K562 (cell line): ENCODE data around the gene OTOGL. TPM values are rescaled to one million over a fixed set of nuclear protein-coding genes. Genes with fewer than 3 reads are reported as not detected.

Source experiments
- ATAC-seq: fragments of 200-7000 bp; cut with Tn5 transposase; 3 replicates; pipeline ENCODE4 v1.9.1; 2020; ENCODE audit warnings: moderate library complexity
- BruUV-seq: library from RNA; stranded (reverse); fragments of 400-500 nt; replicated peaks from 2 replicates; lab custom pipeline; 2021; lab: Mats Ljungman, UMichigan
- CTCF ChIA-PET: fragments of 300-600 bp; formaldehyde crosslinking; extraction: SDS; loops from one replicate; lab custom pipeline; 2021; ENCODE audit warnings: low intra/inter-chr PET ratio; lab: Yijun Ruan, JAX
- POLR2A ChIA-PET: fragments of 300-600, 350-650 bp; sonication (Branson Sonifier 250); formaldehyde crosslinking; extraction: SDS; loops from one replicate; lab custom pipeline; 2021; ENCODE audit warnings: antibody characterized with exemption, inconsistent platforms; lab: Yijun Ruan, JAX
- DNase-seq, 4 experiments: peaks; one replicate each; pipeline versions ENCODE4 v3.0.0 to v3.0.0-alpha.2; 2011 to 2018; ENCODE audit warnings: low spot score in 3 of 4, mixed read lengths in 3 of 4; ENCODE audit errors: extremely low read depth in 1 of 4
- FAIRE-seq: peaks from 2 replicates; lab custom pipeline; 2011; peaks lifted over from hg19 to GRCh38; lab: Jason Lieb, UNC
- H2AFZ ChIP-seq: 2 replicates; pipeline ENCODE4 v1.6.0; 2011; ENCODE audit warnings: low read depth, low read length, control low read depth, inconsistent platforms
- H3K27ac ChIP-seq: fragments of 200-600 bp; 3 replicates; pipeline ENCODE4 v1.8.0; 2011; ENCODE audit warnings: low read depth, mild to moderate bottlenecking, control low read depth, inconsistent platforms, low read length, moderate library complexity, mixed read lengths; ENCODE audit errors: extremely low read depth
- H3K27me3 ChIP-seq, 2 experiments: fragments of 300-600 bp in 1 of 2; 2 replicates in 1 of 2; 3 replicates in 1 of 2; pipeline versions ENCODE4 v1.6.0 to v1.8.0; 2011; ENCODE audit warnings: inconsistent platforms in 2 of 2, low read length in 2 of 2, mild to moderate bottlenecking in 1 of 2, mixed read lengths in 1 of 2, moderate library complexity in 1 of 2; ENCODE audit not compliant: control insufficient read depth in 2 of 2, insufficient read depth in 2 of 2
- H3K36me3 ChIP-seq: fragments of 300-600 bp; 3 replicates; pipeline ENCODE4 v1.8.0; 2011; ENCODE audit warnings: mild to moderate bottlenecking, low read length, inconsistent platforms; ENCODE audit not compliant: control insufficient read depth, insufficient read depth
- H3K4me1 ChIP-seq, 2 experiments: fragments of 200-600 bp in 1 of 2; replicated peaks in 1 of 2; 2 replicates in 1 of 2; 3 replicates in 1 of 2; pipeline versions ENCODE4 v1.5.1 to v1.8.0; 2011; ENCODE audit warnings: inconsistent platforms in 2 of 2, low read length in 2 of 2, mild to moderate bottlenecking in 1 of 2, mixed read lengths in 1 of 2, moderate library complexity in 1 of 2; ENCODE audit not compliant: control insufficient read depth in 2 of 2, insufficient read depth in 2 of 2
- H3K4me2 ChIP-seq: 2 replicates; pipeline ENCODE4 v1.6.1; 2011; ENCODE audit warnings: low read length, control low read depth, inconsistent platforms, mixed read lengths; ENCODE audit not compliant: insufficient read depth
- H3K4me3 ChIP-seq: fragments of 200-600 bp; sonication (generic), shearing (Covaris generic); 2 replicates; pipeline ENCODE4 v1.5.1; 2016; ENCODE audit warnings: control low read depth, inconsistent platforms
- H3K79me2 ChIP-seq: fragments of 200-600 bp; 3 replicates; pipeline ENCODE4 v1.8.0; 2011; ENCODE audit warnings: low read length, inconsistent platforms; ENCODE audit not compliant: control insufficient read depth, insufficient read depth
- H3K9ac ChIP-seq, 2 experiments: 2 replicates each; pipeline versions ENCODE4 v1.6.0 to v1.6.1; 2011; ENCODE audit warnings: low read depth in 2 of 2, low read length in 2 of 2, control low read depth in 1 of 2, inconsistent platforms in 1 of 2, mild to moderate bottlenecking in 1 of 2, mixed read lengths in 1 of 2; ENCODE audit not compliant: insufficient read depth in 1 of 2
- H3K9me1 ChIP-seq: one replicate; pipeline ENCODE4 v1.6.0; 2011; ENCODE audit warnings: inconsistent platforms, mild to moderate bottlenecking, low read length, moderate library complexity; ENCODE audit not compliant: control insufficient read depth, insufficient read depth
- H3K9me3 ChIP-seq: replicated peaks from 2 replicates; pipeline ENCODE4 v1.5.1; 2011; ENCODE audit warnings: low read depth, low read length, inconsistent platforms; ENCODE audit not compliant: control insufficient read depth, insufficient read depth
- H4K20me1 ChIP-seq: replicated peaks from 2 replicates; pipeline ENCODE4 v1.6.1; 2011; ENCODE audit warnings: low read length, inconsistent platforms, mixed read lengths; ENCODE audit not compliant: control insufficient read depth, insufficient read depth
- USF2 ChIP-seq: sonication (generic); formaldehyde crosslinking; IDR thresholded peaks from 2 replicates; pipeline ENCODE4 v1.5.0; 2020; ENCODE audit warnings: missing genetic modification reagents
- ZBTB8A ChIP-seq: fragments of 450-650 bp; IDR thresholded peaks from 2 replicates; pipeline ENCODE4 v1.6.1; 2018; ENCODE audit warnings: mild to moderate bottlenecking, moderate library complexity; ENCODE audit not compliant: partially characterized antibody
- ZNF217 ChIP-seq: sonication (generic); formaldehyde crosslinking; IDR thresholded peaks from 2 replicates; pipeline ENCODE4 v1.8.0; 2022; ENCODE audit warnings: mild to moderate bottlenecking, missing genetic modification reagents
- ZNF77 ChIP-seq: fragments of 250-450 bp; sonication (Bioruptor Pico); IDR thresholded peaks from 2 replicates; pipeline ENCODE4 v1.5.0; 2020
- ZNF780A ChIP-seq: fragments of 250-450 bp; sonication (Bioruptor Pico); IDR thresholded peaks from 2 replicates; pipeline ENCODE4 v1.5.0; 2021; ENCODE audit warnings: mild to moderate bottlenecking
- WGBS: fragments of 100-300 bp; shearing (Covaris generic); methylation state at CpG from one replicate; pipeline ENCODE4 v1.1.6; 2016; ENCODE audit warnings: low coverage, mixed read lengths; ENCODE audit not compliant: insufficient coverage; ENCODE audit errors: missing lambda C conversion rate; 5-methylcytosine and 5-hydroxymethylcytosine counted together
- in situ Hi-C: fragments of 300-500 bp; cut with MboI; formaldehyde crosslinking; loops from 4 replicates; pipeline ENCODE4 v1.15.0; 2018; ENCODE audit warnings: inconsistent platforms, mixed read lengths
- intact Hi-C: fragments of 100-400 bp; cut with micrococcal nuclease; formaldehyde crosslinking; loops from 2 replicates; pipeline ENCODE4 v1.14.2; 2022
- polyA plus RNA-seq, 8 experiments: library from polyadenylated mRNA; depleted of rRNA in 4 of 8; stranded (reverse) in 5 of 8; unstranded in 3 of 8; fragments of >200 nt; fragmentation: Nextera tagmentation in 2 of 8; fragmentation: Illumina TruSeq in 1 of 8; extraction: Ambion mirVana in 2 of 8; extraction: Trizol in 1 of 8; gene quantifications; 2 replicates each; pipeline versions ENCODE4 v1.2.1 to v1.2.3, GENCODE V29; 2011 to 2014; ENCODE audit warnings: inconsistent platforms in 1 of 8, missing spikeins in 1 of 8
- total RNA-seq, 7 experiments: library from RNA; depleted of rRNA in 6 of 7; stranded (reverse); fragments of >200 nt in 6 of 7; fragmentation: Illumina TruSeq in 2 of 7; extraction: Trizol in 2 of 7; gene quantifications; 2 replicates each; pipeline versions ENCODE4 v1.2.1 to v1.2.3, GENCODE V29; 2011 to 2021; ENCODE audit warnings: low replicate concordance in 1 of 7

OTOGL gene
- total and polyA plus RNA-seq, 9 of the 15 experiments (the other 6 are each of a cell fraction or from before 2014, with no cell fraction given), result 0.02 to 0.03 TPM; not detected in 7

- ATAC-seq (no peak), FAIRE-seq (no peak), DNase-seq (no peak)
- ChIA-PET CTCF (no interaction called here), POLR2A (no interaction called here)
- Histone ChIP-seq H3K4me2 (no peak overlapping the region), H4K20me1 (no peaks in the 10 kb centered on the region), H3K27ac (no peak overlapping the region), H2AFZ (no peak overlapping the region), H3K27me3 (no peaks in the 10 kb centered on the region), H3K36me3 (no peaks in the 10 kb centered on the region), H3K9me3 (no peaks in the 10 kb centered on the region), H3K4me1 (no peaks in the 10 kb centered on the region), H3K9me1 (no peaks in the 10 kb centered on the region), H3K9ac (no peak overlapping the region), H3K4me3 (no peak overlapping the region), H3K79me2 (no peaks in the 10 kb centered on the region)
- in situ Hi-C loops, result no loop called here
- no TSS peak for BruUV-seq
- intact Hi-C loops, result no loop called here
- TF ChIP-seq ZNF217 (CRISPR knock-in tag) (no peak), USF2 (CRISPR knock-in tag) (no peak), ZBTB8A (no peak), ZNF77 (no peak), ZNF780A (CRISPR knock-in tag) (no peak)
- 2% methylated on average over 4 of the region's 4 CpGs for WGBS
Observed at GRCh38 chr12:80325167-80325959, 226.0 kb downstream of the OTOGL start.
